DMS 273 (cell line): ENCODE measurements around the gene MRPL24.
"Not testable (repeated sequence)": the region's sequence is repeated elsewhere in the genome, so short reads cannot be mapped to it uniquely, and the experiment has no call there.

Experiments
- DNase-seq: peaks from one replicate; lab custom pipeline; 2025; ENCODE audit not compliant: unreplicated experiment; lab: John Stamatoyannopoulos, UW

MRPL24 gene

GRCh38 chr1:156740741-156741480, at the start of gene MRPL24:
MRPL24 (minus strand) TSS chr1:156741088; CDS start chr1:156738704, 2,384 bp downstream.
- peak; percentile 100 for DNase-seq

GRCh38 chr1:156789621-156790318, 48.9 kb upstream of the MRPL24 start:
- DNase-seq, result no peak

GRCh38 chr1:156788136-156788535, 47.2 kb upstream of the MRPL24 start:
- no peak for DNase-seq

GRCh38 chr1:156786640-156787039, 45.8 kb upstream of the MRPL24 start:
- DNase-seq, result no peak

- no peak for DNase-seq
Measured at GRCh38 chr1:156785458-156785857, 44.6 kb upstream of the MRPL24 start.

GRCh38 chr1:156781585-156782186, 40.8 kb upstream of the MRPL24 start:
- no peak for DNase-seq

GRCh38 chr1:156777573-156777972, 36.7 kb upstream of the MRPL24 start:
- no peak for DNase-seq

- no peak for DNase-seq
Measured at GRCh38 chr1:156776942-156777341, 36.1 kb upstream of the MRPL24 start.

- DNase-seq, result no peak
Measured at GRCh38 chr1:156775799-156776198, 34.9 kb upstream of the MRPL24 start.

- DNase-seq, result peak; percentile 32
Measured at GRCh38 chr1:156773607-156774006, 32.7 kb upstream of the MRPL24 start.

GRCh38 chr1:156772728-156773497, 32.0 kb upstream of the MRPL24 start:
- no peak for DNase-seq

GRCh38 chr1:156772222-156772621, 31.3 kb upstream of the MRPL24 start:
- no peak for DNase-seq

GRCh38 chr1:156768610-156769295, 27.9 kb upstream of the MRPL24 start:
- no peak for DNase-seq

- peak; percentile 82 for DNase-seq
Measured at GRCh38 chr1:156767879-156768604, 27.2 kb upstream of the MRPL24 start.

GRCh38 chr1:156767101-156767878, 26.4 kb upstream of the MRPL24 start, which contains the start of gene PRCC:
PRCC (plus strand) TSS chr1:156767535; CDS start chr1:156767772, 237 bp downstream.
- peak; percentile 100 for DNase-seq

GRCh38 chr1:156766298-156767100, 25.6 kb upstream of the MRPL24 start:
- DNase-seq, result no peak

- DNase-seq, result no peak
Measured at GRCh38 chr1:156765666-156766065, 24.8 kb upstream of the MRPL24 start.

- not testable (repeated sequence) for DNase-seq
Measured at GRCh38 chr1:156765136-156765535, 24.2 kb upstream of the MRPL24 start.

- no peak for DNase-seq
Measured at GRCh38 chr1:156760796-156761104, 19.9 kb upstream of the MRPL24 start.
